PFSK-1 (cell line): ENCODE measurements around the gene MYOF.

ENCODE experiments used
- REST ChIP-seq, 2 experiments: IDR thresholded peaks; 2 replicates each; pipeline versions ENCODE4 v1.6.1 to v1.8.0; 2011 to 2012; ENCODE audit warnings: low read depth in 2 of 2, low read length in 2 of 2, control low read depth in 1 of 2, inconsistent platforms in 1 of 2, mild to moderate bottlenecking in 1 of 2, moderate library complexity in 1 of 2; ENCODE audit not compliant: insufficient read depth in 1 of 2
- TAF1 ChIP-seq: IDR thresholded peaks from 2 replicates; pipeline ENCODE4 v1.6.1; 2012; ENCODE audit warnings: low read length, control low read depth, borderline replicate concordance; ENCODE audit not compliant: insufficient read depth

- TF ChIP-seq TAF1 (no peak), REST (IDR thresholded peaks at IDR 0.05; ENCODE audit: insufficient read depth in 1 of 2, low read depth in 2 of 2, low read length in 2 of 2) (no peak)
These were observed 201.3 kb downstream of the MYOF start for GRCh38 chr10:93280699-93281366.
